Posterior vena cava (tissue), 2 donors: ENCODE measurements around the gene CRHR2. TPM values are rescaled to one million over a fixed set of nuclear protein-coding genes. Genes with fewer than 3 reads are reported as not detected.
"Not testable (repeated sequence)": the region's sequence is repeated elsewhere in the genome, so short reads cannot be mapped to it uniquely, and the experiment has no call there.

ENCODE experiments used
- DNase-seq: peaks from one replicate; pipeline ENCODE4 v3.0.0-alpha.2; 2020; ENCODE audit warnings: low spot score
- intact Hi-C, 2 donors: fragments of 100-400 bp; cut with DNase I; formaldehyde crosslinking; loops; one replicate each; pipeline versions ENCODE4 v1.14.1 to v1.14.2; 2022 to 2023
- total RNA-seq, 2 donors: library from RNA; stranded (reverse); fragmentation: NEBNext Ultra II Directional; extraction: Animal tissue kit (Norgen Biotek cat#: 25700); gene quantifications; one replicate each; pipeline ENCODE4 v1.2.1, GENCODE V29; 2021
- donor health status: DM: yes; HTN: yes; CAD: no.
- donor health status: DM: yes; HTN: yes; CAD: no.

Gene CRHR2
- total RNA-seq, 2 donors from 2014 or later, result 0.10 to 0.60 TPM

DNA sequence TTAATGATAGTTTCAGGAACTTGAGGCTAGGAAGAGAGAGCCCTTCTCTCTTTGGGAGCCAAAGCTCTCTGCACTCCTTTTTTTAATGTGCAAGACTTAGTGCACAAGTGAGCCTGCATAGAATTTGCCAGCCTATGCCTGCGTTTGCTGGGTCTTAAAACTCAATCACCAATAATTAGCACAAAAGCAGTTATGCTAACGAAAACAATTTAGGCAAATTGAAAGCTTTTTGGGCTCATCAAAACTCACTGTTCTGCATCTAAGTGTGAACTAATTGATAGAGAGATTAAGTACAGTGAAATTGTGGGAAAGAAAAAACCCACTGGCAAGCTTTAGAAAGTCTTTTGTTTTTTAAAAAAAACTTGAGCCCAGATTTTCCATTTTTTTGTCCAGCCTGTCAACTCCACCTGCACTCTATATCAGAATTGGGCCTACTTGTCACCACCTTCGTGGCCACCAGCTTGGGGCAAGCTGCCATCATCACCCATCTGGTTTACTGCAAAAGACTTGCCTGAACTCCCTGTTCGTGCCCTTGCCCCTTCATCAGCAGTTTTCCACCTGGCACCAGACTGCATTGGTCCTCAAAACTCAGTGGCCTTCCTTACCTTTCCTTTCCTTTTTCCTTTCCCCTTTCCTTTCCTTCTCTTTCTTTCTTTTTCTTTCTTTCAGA, 37.8 kb downstream of the CRHR2 start:
- intact Hi-C loops, result no loop called here

DNA sequence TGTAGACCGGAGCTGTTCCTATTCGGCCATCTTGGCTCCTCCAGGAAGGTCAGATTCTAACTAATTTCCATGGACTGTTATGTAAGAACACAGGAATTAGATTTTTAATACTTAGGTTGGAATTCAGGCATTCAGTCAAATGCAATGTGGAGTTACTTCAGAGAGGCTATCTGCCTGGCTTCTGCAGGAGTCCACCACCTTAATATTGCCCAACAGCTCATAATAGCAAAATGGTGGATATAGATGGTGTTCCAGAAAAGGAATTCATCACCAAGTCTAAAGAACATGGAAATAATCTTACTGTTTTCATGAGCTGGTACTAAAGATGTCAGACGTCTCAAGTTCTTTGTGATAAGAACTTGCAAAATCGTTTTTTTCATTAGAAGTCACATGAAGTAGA, 39.5 kb downstream of the CRHR2 start:
- intact Hi-C loops, result no loop called here
- no peak for DNase-seq

More for the DNA sequence above, 37.8 kb downstream of the CRHR2 start:
- DNase-seq, result no peak

DNA sequence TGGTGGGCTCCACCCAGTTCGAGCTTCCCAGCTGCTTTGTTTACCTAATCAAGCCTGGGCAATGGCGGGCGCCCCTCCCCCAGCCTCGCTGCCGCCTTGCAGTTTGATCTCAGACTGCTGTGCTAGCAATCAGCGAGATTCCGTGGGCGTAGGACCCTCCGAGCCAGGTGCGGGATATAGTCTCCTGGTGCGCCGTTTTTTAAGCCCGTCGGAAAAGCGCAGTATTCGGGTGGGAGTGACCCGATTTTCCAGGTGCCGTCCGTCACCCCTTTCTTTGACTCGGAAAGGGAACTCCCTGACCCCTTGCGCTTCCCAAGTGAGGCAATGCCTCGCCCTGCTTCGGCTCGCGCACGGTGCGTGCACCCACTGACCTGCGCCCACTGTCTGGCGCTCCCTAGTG, 39.9 kb downstream of the CRHR2 start:
- intact Hi-C loops, result not testable (repeated sequence)

DNA sequence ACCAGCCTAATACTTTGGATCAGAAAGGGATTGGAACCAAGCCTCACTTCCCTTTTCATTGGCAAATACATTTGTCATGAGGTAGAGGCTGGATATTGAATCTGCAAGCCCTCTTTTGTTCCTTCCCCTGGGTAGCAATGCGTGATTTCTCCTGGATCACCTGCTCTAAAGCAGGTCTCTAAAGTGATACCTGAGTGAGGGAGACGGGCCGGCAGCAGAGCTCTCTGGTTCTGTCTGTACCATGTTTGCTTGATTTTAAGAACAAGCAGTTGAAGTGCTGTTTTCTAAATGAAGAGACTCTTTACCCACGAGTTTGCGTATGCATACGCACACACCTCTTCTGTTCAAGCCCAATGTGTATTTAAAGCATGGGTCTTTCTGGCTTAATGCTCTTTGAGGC, 46.5 kb downstream of the CRHR2 start:
- no peak for DNase-seq
- intact Hi-C loops, result no loop called here

More for the DNA sequence above, 39.9 kb downstream of the CRHR2 start:
- DNase-seq, result not testable (repeated sequence)

DNA sequence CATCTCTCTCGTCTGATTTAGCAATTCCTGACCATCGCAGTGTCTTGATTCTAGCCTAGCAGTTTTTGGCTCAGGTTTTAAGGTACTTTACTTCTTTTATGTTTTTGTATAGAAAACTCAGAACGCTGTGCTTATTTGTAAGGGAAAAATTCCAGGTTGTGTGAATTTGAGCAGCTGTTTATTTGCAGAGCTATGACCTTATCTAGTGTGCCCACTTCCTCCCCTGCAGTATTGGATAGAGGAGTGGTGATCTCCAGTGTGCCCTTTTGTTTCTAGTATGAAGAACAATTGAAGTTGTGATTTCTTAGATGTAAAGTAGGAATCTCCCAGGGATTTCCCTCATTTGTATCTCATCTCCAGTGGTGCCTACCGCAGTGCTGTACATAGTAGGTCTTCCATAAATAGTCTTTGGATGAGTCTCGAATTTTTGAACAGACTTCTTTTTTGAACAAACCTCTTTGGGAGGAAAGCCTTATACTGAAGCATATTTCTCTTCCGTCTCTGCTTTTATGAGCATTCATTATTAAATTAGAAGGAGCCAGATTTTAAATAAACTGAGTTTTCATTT, 47.5 kb downstream of the CRHR2 start:
- intact Hi-C loops, result no loop called here
- DNase-seq, result no peak

DNA sequence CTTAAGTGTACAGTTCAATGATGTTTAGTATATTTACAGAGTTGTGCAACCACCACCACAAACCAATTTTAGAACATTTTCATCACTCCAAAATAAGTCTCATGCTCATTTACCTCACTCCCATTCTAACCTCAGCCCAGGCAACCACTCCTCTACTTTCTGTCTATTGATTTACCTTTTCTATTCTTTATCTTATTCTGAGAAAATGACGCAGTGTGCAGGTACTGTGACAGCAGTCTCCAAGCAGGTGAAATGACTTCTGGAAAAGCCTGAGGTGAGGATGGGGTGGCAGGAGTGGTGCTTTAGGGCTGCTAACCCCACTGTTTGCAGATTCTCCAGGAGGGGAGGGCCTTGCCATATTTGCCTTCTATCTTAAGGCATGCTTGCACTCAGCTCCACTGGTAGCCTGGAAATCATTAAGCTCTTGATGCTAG, 48.0 kb downstream of the CRHR2 start:
- intact Hi-C loops, result no loop called here
- no peak for DNase-seq

DNA sequence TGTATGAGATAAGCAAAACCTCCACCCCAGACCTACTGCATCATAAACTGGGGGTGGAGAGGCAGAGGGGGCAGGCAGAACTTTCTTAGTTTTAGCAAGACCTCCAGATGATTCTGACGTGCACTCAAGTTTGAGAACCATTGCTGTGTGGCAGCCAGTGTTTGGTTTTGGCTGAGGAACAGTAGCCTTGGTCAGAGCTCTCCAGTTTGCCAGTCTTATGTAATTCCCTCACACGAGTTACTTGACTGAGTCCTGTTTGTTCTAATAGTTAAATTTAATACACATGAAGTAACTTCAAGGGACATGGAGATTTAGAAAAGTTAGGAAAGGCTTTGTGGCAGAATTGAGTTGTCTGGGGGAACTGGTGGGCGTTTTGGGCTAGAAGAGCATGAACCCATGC, 49.0 kb downstream of the CRHR2 start:
- intact Hi-C loops, result no loop called here
- DNase-seq, result no peak

DNA sequence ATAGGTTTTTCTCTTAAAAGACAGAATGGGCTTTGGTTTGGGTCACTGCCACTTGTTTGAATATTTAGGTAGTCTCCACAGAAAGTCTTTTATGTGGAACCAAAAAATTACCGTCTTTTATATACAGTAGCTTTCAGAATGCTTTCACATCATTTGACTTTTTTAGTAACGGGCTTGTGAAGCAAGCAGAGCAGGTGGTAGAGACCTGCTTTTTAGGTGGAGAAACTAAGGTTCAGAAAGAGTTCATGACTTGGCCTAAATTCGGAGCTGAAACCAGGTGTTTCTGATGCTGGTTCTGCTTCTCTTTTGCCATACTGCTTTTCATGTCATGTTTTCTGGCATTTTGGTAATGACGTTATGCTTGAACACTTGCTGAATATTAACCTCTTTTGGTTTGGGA, 51.3 kb downstream of the CRHR2 start:
- no peak for DNase-seq
- intact Hi-C loops, result no loop called here

DNA sequence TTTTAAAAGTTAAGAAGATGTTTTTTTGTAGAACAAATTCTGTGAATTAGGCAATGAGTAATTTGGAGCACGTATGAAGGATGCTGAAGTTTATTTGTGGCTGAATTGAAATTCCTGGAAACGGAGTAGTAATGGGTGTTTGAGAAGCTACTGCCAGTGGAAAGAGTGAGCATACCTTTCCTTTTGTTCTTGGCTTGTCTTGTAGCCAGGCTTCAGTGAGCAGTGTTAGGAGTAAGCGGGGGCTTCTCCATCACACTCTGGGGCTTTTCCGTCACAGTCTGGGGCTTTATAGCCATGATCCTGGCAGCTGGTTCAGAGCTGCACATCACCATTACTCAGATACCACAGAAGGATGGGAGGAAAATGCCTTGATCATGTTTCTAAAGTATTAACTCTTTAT, 55.2 kb downstream of the CRHR2 start:
- no peak for DNase-seq
- intact Hi-C loops, result no loop called here

DNA sequence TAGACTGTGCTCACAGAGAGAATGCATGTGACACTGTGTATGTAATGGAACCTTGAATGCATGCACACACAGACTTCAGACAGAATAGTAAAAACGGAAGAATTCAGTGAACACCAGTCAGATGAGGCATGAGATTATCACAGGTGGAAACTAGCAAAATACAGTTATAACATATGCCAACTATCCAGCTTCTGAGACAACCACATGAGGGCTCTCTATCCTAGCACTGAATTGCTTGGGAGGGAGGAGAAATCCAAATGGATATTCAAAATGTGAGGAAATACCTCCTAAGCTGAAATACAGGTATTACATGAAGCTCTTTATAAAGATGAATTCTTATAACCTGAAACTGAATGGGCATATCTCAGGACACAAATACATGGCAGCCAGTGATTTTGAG, 57.0 kb downstream of the CRHR2 start:
- intact Hi-C loops, result no loop called here
- no peak for DNase-seq

DNA sequence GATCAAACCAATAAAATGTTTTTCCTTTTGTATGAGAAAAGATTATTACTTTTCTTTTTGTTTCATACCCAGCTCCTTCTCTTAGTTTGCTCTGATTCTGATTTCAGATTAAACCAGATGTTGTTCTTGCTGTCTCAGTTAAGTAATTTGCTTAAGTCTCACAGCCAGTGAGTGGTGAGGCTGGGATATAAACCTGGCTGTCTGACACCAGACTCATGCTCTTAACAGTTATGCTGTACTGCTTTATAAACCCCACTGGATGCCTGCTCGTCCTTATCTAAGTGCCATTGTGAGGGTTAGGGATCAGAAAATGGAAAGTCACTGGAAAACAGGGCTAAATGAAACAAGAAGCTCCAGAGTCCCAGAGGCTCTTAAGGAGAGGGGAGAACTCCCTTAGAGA, 63.3 kb downstream of the CRHR2 start:
- DNase-seq, result no peak
- intact Hi-C loops, result no loop called here

DNA sequence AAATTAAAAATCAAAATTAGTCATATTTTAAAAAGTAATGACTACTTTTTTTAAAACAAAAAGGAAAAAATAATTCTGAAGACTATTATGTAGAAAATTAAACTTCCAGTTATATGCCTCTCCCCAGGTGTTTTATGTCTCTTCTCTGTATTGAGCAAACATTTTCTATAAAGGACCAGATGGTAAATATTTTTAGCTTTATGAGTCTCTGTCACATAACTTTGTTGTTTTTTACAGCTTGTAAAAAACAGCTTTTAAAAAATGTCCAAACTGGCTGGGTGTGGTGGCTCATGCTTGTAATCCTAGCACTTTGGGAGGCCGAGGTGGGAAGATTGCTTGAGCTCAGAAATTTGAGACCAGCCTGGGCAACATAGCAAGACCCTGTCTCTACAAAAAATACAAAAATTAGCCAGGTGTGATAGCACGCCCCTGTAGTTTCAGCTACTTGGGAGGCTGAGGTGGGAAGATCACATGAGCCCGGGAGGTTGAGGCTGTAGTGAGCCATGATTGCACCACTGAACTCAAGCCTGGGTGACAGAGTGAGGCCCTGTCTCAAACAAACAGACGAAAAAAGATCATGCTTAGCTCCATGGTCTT, 64.1 kb downstream of the CRHR2 start:
- no peak for DNase-seq
- intact Hi-C loops, result no loop called here

DNA sequence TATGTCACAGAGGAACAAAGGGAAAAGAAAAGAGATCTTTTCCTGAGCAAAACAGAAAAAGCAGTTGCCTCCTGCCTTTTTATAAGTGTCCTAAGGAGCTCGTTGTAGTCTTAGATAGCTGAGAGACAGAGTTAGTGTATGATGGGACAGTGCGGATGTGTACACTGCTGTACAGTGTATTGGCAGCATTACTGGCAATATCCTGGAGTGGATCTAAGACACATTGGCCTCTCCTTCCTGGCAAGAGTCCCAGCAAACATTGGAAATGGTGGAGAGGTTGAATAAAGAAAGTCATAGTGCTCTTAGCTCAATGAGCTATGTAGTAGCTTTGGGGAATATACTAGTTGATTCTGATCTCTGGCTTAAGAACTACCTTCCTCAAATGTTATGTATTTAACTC, 64.9 kb downstream of the CRHR2 start:
- intact Hi-C loops, result no loop called here
- DNase-seq, result no peak

DNA sequence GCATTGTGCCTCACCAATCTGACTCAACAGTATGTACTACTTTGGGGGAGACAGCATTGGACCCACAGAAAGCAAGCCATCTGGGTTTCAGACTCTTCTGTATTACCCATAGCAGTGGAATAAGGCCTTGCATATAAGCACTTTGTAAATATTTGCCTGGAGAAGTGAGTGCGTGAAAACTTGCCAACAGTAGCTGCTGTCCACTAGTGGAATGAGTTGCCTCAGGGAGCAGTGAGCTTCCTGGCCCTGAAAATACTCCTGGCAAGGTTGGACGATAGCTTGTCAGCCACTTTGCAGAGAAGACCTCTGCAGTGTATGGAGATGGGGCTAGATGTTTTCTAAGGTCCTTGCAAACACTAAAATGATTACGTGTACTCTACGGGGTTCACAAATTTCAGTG, 65.9 kb downstream of the CRHR2 start:
- intact Hi-C loops, result no loop called here
- DNase-seq, result no peak

DNA sequence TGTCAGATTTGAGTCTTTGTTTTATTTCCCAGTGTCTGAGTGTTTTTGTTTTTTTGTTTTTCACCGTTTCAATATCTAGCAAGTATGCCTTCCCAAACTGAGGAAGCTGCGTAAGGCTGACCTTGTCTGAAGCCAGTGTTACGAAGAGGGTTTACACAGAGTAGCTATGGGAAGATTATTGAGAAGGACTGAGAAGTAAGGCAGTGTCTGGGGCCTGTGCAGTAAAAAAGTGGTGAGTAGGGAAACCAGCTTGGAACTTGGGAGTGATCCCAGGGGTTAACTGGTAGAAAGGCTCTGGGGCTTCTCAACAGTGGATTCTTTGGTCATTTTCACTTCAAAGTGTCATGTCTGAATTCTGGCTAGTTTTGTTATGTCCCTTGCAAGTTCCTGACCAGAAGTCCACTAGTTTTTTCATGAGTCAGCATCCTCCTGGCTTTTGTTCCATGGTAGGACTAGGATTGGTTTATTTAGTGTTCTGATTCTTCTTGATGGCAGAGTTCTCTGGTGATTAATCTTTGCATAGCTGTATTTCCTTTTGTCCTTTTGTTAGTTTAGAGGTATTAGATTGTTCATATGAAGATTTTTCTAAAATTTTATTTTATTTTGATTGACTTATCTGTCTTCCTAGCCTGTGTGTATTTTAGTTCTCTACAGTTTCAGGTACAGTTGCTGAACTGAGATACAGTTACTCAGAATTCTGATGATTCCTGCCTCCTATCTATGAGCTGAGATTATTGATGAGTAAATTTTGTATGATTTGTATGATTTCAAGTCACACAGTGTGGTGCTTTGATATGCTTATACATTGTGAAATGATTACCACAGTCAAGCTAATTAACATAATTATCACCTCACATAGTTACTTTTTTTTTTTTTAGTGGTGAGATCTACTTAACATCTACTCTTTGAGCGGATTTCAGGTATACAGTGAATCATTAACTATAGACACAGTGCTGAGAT, 68.6 kb downstream of the CRHR2 start:
- DNase-seq, result no peak
- intact Hi-C loops, result no loop called here

DNA sequence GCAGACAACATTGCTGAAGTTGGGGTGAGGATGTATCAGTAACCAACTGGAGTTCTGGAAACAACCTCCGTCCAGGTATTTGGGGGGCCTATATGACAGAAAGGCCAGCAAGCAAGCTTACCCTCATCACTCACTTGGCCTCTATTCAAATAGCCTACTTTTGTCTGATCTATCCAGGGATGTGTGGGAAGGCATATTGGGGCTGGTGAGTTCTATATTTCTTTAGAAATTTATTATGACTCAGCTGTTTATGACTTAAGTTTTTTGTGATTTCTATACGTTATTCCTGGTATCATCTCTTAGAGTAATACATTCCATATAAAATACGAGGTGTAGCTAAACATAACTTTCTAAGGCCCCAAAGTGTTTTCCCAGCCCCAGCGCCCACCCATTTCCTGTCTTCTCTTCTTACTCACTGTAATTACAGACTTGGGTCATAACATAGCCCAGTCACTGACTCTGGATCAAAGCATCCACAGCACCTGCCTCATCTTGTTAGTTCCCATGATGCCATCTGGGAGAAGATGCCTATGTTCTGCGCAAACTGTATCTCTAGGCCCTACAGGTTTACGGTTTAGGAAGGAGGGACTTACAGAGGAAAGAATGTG, 69.5 kb downstream of the CRHR2 start:
- DNase-seq, result no peak
- intact Hi-C loops, result no loop called here

DNA sequence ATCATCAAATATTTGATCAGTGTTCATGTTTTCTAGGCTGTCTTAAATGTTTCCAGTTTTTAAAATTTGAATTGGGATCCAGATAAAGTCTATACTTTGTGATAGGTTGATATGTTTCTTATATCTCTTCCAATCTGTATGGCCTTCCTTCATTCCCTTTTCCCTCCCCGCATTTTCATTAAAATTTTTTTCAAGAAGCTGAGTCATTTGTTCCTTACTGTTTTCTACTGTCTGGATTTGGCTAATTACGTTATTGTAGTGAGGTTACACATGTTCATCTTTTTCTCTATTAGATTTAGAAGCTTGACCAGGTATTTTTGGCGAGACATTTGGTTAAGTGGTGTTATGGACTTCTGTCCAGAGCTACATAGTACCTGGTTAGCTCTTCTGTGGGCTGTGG, 76.4 kb downstream of the CRHR2 start:
- intact Hi-C loops, result no loop called here
- DNase-seq, result no peak

DNA sequence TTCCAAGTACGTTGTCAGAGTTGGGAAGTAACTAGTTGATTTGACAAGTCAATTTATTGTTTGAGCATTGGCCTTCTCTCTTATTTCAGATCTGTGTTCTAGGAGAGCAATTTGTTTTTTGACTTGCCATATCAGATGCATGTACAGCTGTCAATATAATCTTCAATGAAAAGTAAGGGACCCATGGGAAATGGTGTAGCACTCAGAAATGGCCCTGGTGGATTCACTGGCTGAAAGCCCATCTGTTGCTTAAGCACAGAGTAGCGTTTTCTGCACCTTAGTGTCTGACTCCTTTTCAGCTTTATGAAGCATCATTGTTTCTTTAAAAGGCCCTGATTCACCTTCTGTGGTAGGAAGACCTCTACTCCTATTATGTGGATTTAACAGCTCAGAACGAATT, 77.4 kb downstream of the CRHR2 start:
- DNase-seq, result no peak
- intact Hi-C loops, result no loop called here
